Endothelial cell (in vitro differentiated cells): Measurements from ENCODE around the gene TMEM18. TPM values are rescaled to one million over a fixed set of nuclear protein-coding genes. Genes with fewer than 3 reads are reported as not detected.

Source experiments
- DNase-seq: peaks from one replicate; pipeline ENCODE4 v3.0.0; 2021; ENCODE audit warnings: low spot score
- H3K27ac Mint-ChIP-seq: one replicate; pipeline ENCODE4 v1.8.0; 2021; ENCODE audit warnings: mixed read lengths, inconsistent platforms; ENCODE audit not compliant: unreplicated experiment
- H3K27me3 Mint-ChIP-seq: one replicate; pipeline ENCODE4 v1.8.0; 2021; ENCODE audit warnings: mild to moderate bottlenecking, moderate library complexity, mixed read lengths, inconsistent platforms; ENCODE audit not compliant: unreplicated experiment
- H3K36me3 Mint-ChIP-seq: one replicate; pipeline ENCODE4 v1.8.0; 2021; ENCODE audit warnings: mild to moderate bottlenecking, low read depth, mixed read lengths, inconsistent platforms; ENCODE audit not compliant: unreplicated experiment
- H3K4me1 Mint-ChIP-seq: one replicate; pipeline ENCODE4 v1.8.0; 2021; ENCODE audit warnings: mild to moderate bottlenecking, mixed read lengths, inconsistent platforms; ENCODE audit not compliant: unreplicated experiment
- H3K4me3 Mint-ChIP-seq: one replicate; pipeline ENCODE4 v1.8.0; 2021; ENCODE audit warnings: mild to moderate bottlenecking, mixed read lengths, inconsistent platforms; ENCODE audit not compliant: unreplicated experiment
- H3K9me3 Mint-ChIP-seq: one replicate; pipeline ENCODE4 v1.8.0; 2021; ENCODE audit warnings: mixed read lengths, inconsistent platforms; ENCODE audit not compliant: unreplicated experiment
- total RNA-seq: library from RNA; stranded (reverse); fragmentation: NEBNext Ultra II Directional; extraction: Animal tissue kit (Norgen Biotek cat#: 25700); gene quantifications from one replicate; pipeline ENCODE4 v1.2.1, GENCODE V29; 2021; ENCODE audit not compliant: unreplicated experiment
- TF ChIP-seq, protein P1 (sequence below): fragments of 200-600 bp; sonication (generic); IDR thresholded peaks from one replicate; pipeline ENCODE4 v1.5.0; 2021; ENCODE audit warnings: antibody characterized with exemption; ENCODE audit not compliant: unreplicated experiment

Gene TMEM18
- total RNA-seq, 1 donor from 2014 or later = 26.3 TPM

DNA sequence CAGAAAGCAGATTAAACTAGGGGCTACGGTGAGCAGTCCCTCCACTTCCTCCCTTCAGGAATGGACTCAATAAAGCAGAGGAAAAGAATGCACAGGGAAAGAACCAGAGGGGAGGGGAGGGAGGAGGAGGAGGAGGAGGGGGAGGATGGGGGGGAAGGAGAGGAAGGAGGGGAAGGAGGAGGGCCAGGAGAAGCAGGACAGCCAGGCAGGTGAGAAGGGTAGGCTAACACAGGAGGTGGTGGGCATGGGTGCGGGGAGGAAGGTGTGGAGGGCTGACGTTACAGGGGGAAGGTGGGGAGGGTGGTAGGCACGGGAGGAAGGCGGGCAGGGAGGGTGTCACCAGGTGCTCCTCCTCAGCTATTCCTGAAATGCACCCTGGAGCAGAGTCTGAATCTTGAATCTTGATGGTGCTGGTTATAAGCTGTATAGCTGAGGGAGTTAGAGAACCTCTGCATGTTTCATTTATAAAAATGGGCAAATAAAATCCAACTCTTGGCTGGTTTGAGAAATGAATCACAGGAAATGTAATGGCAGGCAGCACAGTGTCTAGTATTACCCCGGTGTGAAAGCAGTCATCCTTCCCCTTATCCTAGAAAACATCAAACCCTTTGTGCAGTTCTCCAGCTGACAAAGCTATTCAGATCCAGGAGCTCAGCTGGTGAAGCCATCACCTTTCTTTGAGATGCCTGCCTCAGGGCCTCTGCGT is 3.4 kb downstream of the TMEM18 start:
- H3K9me3 Mint-ChIP-seq = no peaks in the 10 kb centered on the region
- DNase-seq = no peak
- TF ChIP-seq, protein P1, sequence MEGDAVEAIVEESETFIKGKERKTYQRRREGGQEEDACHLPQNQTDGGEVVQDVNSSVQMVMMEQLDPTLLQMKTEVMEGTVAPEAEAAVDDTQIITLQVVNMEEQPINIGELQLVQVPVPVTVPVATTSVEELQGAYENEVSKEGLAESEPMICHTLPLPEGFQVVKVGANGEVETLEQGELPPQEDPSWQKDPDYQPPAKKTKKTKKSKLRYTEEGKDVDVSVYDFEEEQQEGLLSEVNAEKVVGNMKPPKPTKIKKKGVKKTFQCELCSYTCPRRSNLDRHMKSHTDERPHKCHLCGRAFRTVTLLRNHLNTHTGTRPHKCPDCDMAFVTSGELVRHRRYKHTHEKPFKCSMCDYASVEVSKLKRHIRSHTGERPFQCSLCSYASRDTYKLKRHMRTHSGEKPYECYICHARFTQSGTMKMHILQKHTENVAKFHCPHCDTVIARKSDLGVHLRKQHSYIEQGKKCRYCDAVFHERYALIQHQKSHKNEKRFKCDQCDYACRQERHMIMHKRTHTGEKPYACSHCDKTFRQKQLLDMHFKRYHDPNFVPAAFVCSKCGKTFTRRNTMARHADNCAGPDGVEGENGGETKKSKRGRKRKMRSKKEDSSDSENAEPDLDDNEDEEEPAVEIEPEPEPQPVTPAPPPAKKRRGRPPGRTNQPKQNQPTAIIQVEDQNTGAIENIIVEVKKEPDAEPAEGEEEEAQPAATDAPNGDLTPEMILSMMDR = no peak
- H3K27ac Mint-ChIP-seq = no peak overlapping the region
- peaks cover 44% of the 10 kb centered on the region for H3K4me1 Mint-ChIP-seq
- H3K36me3 Mint-ChIP-seq = peaks cover 19% of the 10 kb centered on the region
- H3K4me3 Mint-ChIP-seq = no peak overlapping the region
- peaks cover 17% of the 10 kb centered on the region for H3K27me3 Mint-ChIP-seq

DNA sequence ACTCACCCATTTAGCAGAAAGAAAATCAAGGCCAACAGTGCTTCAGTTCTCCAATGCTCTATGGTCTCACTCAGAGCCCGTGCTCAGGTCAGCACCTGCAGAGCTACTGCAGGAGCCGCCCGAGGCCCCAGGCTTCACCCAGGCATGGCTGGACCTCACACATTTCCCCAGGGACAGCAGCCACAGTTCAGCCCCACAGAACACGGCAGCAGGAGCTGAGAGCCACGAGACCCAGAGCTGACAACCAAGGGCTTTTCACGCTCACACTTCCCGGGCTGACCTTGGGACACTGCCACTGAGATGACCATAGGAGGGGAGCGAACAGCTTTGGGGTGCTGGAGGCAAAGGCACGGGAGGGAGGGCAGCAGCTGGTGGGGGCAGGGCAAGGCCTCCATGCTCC is 4.2 kb downstream of the TMEM18 start:
- no peak overlapping the region for H3K4me3 Mint-ChIP-seq
- no peak for DNase-seq
- peaks cover 17% of the 10 kb centered on the region for H3K27me3 Mint-ChIP-seq
- peak overlapping the region; percentile 36 for H3K27ac Mint-ChIP-seq
- TF ChIP-seq, protein P1 = no peak
- peaks cover 41% of the 10 kb centered on the region for H3K4me1 Mint-ChIP-seq
- H3K36me3 Mint-ChIP-seq = peaks cover 19% of the 10 kb centered on the region
- H3K9me3 Mint-ChIP-seq = no peaks in the 10 kb centered on the region

DNA sequence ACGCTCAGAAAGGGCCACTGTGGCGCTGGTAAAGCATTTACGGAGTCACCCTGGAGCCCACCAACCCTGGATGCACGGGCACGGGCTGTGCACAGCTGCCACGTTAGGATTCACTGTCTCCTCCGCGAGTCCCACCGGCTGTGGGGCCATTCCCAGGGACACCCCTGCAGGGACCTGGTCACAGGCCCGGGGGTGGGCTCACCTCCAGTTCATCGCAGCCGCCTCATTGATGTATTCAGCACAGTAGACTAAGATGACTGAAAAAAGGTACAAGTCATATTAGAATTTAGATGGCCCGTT is 4.7 kb downstream of the TMEM18 start:
- H3K27me3 Mint-ChIP-seq = peaks cover 17% of the 10 kb centered on the region
- no peaks in the 10 kb centered on the region for H3K9me3 Mint-ChIP-seq
- H3K4me1 Mint-ChIP-seq = peaks cover 37% of the 10 kb centered on the region
- DNase-seq = no peak
- peak overlapping the region; percentile 36 for H3K27ac Mint-ChIP-seq
- no peak overlapping the region for H3K4me3 Mint-ChIP-seq
- TF ChIP-seq, protein P1 = no peak
- peaks cover 23% of the 10 kb centered on the region for H3K36me3 Mint-ChIP-seq

DNA sequence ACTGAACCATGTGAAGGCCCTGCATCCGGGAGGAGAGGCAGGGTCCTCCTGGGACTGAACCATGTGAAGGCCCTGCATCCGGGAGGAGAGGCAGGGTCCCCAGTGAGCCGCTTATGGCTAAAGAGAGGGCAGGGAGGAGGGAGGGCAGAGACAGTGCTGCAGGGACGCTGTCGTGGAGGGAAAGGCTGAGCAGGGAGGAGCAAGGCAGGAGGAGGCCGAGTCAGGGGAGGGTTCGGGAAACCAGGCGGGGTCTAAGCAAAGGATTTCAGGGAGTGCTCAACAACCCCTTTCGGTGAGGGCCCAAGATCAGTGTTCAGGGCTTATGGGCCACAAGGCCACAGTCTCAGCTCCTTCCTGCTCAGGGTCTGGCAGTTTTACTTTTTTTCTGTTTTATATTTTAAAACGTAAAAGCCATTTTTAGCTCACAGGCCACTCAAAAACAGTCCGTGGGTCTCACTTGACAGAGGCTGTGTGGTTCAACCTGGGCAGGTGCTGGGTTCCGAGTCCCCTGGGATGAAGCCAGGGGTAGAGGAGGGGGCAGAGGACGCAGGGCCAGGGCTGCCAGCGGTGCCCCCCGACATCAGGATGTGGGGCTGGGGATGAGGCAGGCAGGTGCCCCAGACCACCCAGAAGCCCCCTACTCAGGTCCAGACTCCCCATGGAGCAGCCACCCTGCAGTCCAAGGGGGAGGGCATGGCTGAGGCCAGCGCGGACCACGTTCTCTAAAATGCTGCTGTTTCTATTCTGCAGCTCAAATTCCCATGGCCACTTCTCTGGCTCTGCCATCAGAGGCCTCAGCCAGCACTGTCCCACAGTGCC is 5.2 kb downstream of the TMEM18 start:
- TF ChIP-seq, protein P1 = no peak
- Mint-ChIP-seq H3K27ac (no peak overlapping the region), H3K4me3 (no peak overlapping the region), H3K9me3 (no peaks in the 10 kb centered on the region), H3K4me1 (peaks cover 37% of the 10 kb centered on the region), H3K36me3 (peaks cover 24% of the 10 kb centered on the region), H3K27me3 (peaks cover 17% of the 10 kb centered on the region)
- DNase-seq = no peak

DNA sequence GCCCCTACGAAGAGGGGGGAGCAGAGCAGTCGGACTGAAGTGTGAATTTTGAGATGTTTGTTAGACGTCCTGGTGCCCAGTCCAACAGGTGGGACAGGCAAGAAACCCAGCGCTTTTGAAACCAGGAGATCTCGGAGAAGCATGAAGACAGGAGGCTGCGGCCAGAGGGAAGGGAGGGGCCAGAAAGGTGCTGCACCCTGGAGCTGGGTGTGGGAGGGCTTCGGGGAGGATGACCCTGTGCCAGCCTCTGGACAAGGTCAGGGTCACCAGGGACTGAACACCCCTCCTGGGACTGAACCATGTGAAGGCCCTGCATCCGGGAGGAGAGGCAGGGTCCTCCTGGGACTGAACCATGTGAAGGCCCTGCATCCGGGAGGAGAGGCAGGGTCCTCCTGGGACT is 6.1 kb downstream of the TMEM18 start:
- Mint-ChIP-seq H3K9me3 (no peaks in the 10 kb centered on the region), H3K27ac (no peak overlapping the region), H3K27me3 (peaks cover 17% of the 10 kb centered on the region), H3K4me1 (peaks cover 33% of the 10 kb centered on the region), H3K36me3 (peaks cover 27% of the 10 kb centered on the region), H3K4me3 (no peak overlapping the region)
- DNase-seq = no peak
- TF ChIP-seq, protein P1 = no peak
